Testis (tissue), 3 donors: Measurements from ENCODE around the gene ANO8. TPM values are rescaled to one million over a fixed set of nuclear protein-coding genes. Genes with fewer than 3 reads are reported as not detected.

Source experiments
- DNase-seq: peaks from one replicate; pipeline ENCODE4 v3.0.0-alpha.2; 2019
- H3K27ac ChIP-seq, 2 donors: fragments of 200-600 bp; sonication (generic); one replicate each; pipeline ENCODE4 v1.5.1; 2019
- H3K27me3 ChIP-seq: fragments of 200-600 bp; sonication (generic); one replicate; pipeline ENCODE4 v1.5.1; 2019
- H3K36me3 ChIP-seq: fragments of 200-600 bp; sonication (generic); one replicate; pipeline ENCODE4 v1.5.1; 2017; ENCODE audit warnings: low read depth; ENCODE audit errors: missing control alignments
- H3K4me1 ChIP-seq: fragments of 200-600 bp; sonication (generic); one replicate; pipeline ENCODE4 v1.5.1; 2019
- H3K4me3 ChIP-seq, 2 donors: fragments of 200-600 bp; sonication (generic); one replicate each; pipeline ENCODE4 v1.5.1; 2017 to 2019
- H3K9me3 ChIP-seq: fragments of 200-600 bp; sonication (generic); one replicate; pipeline ENCODE4 v1.5.1; 2017
- CTCF ChIP-seq, 3 experiments: fragments of 450-650 bp in 2 of 3; fragments of 200-600 bp in 1 of 3; sonication (generic) in 1 of 3; IDR thresholded peaks; one replicate each; pipeline ENCODE4 v1.5.1; 2016 to 2019; ENCODE audit warnings: antibody characterized with exemption in 3 of 3, mild to moderate bottlenecking in 2 of 3, moderate library complexity in 1 of 3
- POLR2A ChIP-seq: fragments of 450-650 bp; IDR thresholded peaks from one replicate; pipeline ENCODE4 v1.6.1; 2017; ENCODE audit warnings: antibody characterized with exemption, mild to moderate bottlenecking, moderate library complexity
- WGBS, 2 donors: methylation state at CpG; one replicate each; pipeline ENCODE4 v1.1.5; 2018; 5-methylcytosine and 5-hydroxymethylcytosine counted together
- intact Hi-C: fragments of 100-400 bp; cut with DNase I; formaldehyde crosslinking; loops from one replicate; pipeline ENCODE4 v1.15.1; 2023; ENCODE audit warnings: low total_unique reads
- polyA plus RNA-seq: library from polyadenylated mRNA; stranded (reverse); fragments of 350-450 nt; fragmentation: Illumina TruSeq; extraction: RNeasy Lipid Tissue Mini Kit (QIAGEN cat#74804); gene quantifications from one replicate; pipeline ENCODE4 v1.2.3, GENCODE V29; 2014; ENCODE audit warnings: low read depth, low replicate concordance; ENCODE audit not compliant: insufficient read depth
- total RNA-seq, 2 donors: library from RNA; depleted of rRNA; stranded (reverse); fragments of >200 nt; gene quantifications; one replicate each; pipeline ENCODE4 v1.2.3, GENCODE V29; 2016

The ANO8 gene
- total and polyA plus RNA-seq, 3 donors from 2014 or later = 4.5 to 19.2 (median 17.5) TPM

GRCh38 chr19:17332677-17333581, 1.7 kb downstream of the ANO8 start:
- Histone ChIP-seq H3K27ac (no peak overlapping the region), H3K36me3 (no peaks in the 10 kb centered on the region), H3K4me1 (peaks cover 19% of the 10 kb centered on the region), H3K9me3 (no peaks in the 10 kb centered on the region), H3K4me3 (peak overlapping the region in 1 of 2 donors; percentile 20), H3K27me3 (no peaks in the 10 kb centered on the region)
- 68 to 69% methylated on average over 32 to 44 of the region's 45 CpGs for WGBS, 2 donors
- intact Hi-C loops = no loop called here
- TF ChIP-seq CTCF (IDR thresholded peaks at IDR 0.05) = no peak
- no peak for TF ChIP-seq POLR2A
- DNase-seq = peak; percentile 85

- no peak for DNase-seq
- intact Hi-C loops = no loop called here
- H3K27me3 ChIP-seq = no peaks in the 10 kb centered on the region
- H3K4me3 ChIP-seq = no peak overlapping the region
- peaks cover 22% of the 10 kb centered on the region for H3K4me1 ChIP-seq
- 74 to 90% methylated on average over 8 of the region's 8 CpGs for WGBS, 2 donors
- no peak overlapping the region for H3K27ac ChIP-seq
- no peaks in the 10 kb centered on the region for H3K36me3 ChIP-seq
- TF ChIP-seq POLR2A = no peak
- TF ChIP-seq CTCF (IDR thresholded peaks at IDR 0.05) = no peak
- H3K9me3 ChIP-seq = no peaks in the 10 kb centered on the region
Measured at GRCh38 chr19:17332360-17332676, 2.3 kb downstream of the ANO8 start.

GRCh38 chr19:17331045-17331558, 3.6 kb downstream of the ANO8 start:
- 58 to 76% methylated on average over 12 to 13 of the region's 13 CpGs for WGBS, 2 donors
- Histone ChIP-seq H3K27me3 (no peaks in the 10 kb centered on the region), H3K9me3 (no peaks in the 10 kb centered on the region), H3K27ac (no peak overlapping the region), H3K4me3 (no peak overlapping the region), H3K4me1 (peaks cover 30% of the 10 kb centered on the region), H3K36me3 (no peaks in the 10 kb centered on the region)
- TF ChIP-seq POLR2A = no peak
- no peak for TF ChIP-seq CTCF (IDR thresholded peaks at IDR 0.05)
- intact Hi-C loops = no loop called here
- DNase-seq = no peak

- intact Hi-C loops = no loop called here
- Histone ChIP-seq H3K4me1 (peaks cover 32% of the 10 kb centered on the region), H3K4me3 (no peak overlapping the region), H3K27ac (no peak overlapping the region), H3K27me3 (no peaks in the 10 kb centered on the region), H3K36me3 (no peaks in the 10 kb centered on the region), H3K9me3 (no peaks in the 10 kb centered on the region)
- DNase-seq = no peak
- TF ChIP-seq CTCF (IDR thresholded peaks at IDR 0.05) = no peak
- no peak for TF ChIP-seq POLR2A
- WGBS, 2 donors = 57 to 78% methylated on average over 20 to 24 of the region's 24 CpGs
Measured at GRCh38 chr19:17330262-17331044, 4.2 kb downstream of the ANO8 start.
